GM18502 (cell line): ENCODE data around the gene SEZ6L.
"Not testable (repeated sequence)": the region's sequence is repeated elsewhere in the genome, so short reads cannot be mapped to it uniquely, and the experiment has no call there.

Experiments used
- ATAC-seq: cut with Tn5 transposase; IDR thresholded peaks from one replicate; pipeline ENCODE4 v1.9.1; 2021; ENCODE audit warnings: mild to moderate bottlenecking; ENCODE audit not compliant: unreplicated experiment, poor library complexity

SEZ6L gene

GRCh38 chr22:26408562-26409220, 239.4 kb downstream of the SEZ6L start:
- not testable (repeated sequence) for ATAC-seq

- ATAC-seq, result no peak
Measured at GRCh38 chr22:26409719-26410335, 240.6 kb downstream of the SEZ6L start.

GRCh38 chr22:26410386-26410785, 241.1 kb downstream of the SEZ6L start:
- ATAC-seq, result no peak

GRCh38 chr22:26414347-26414746, 245.1 kb downstream of the SEZ6L start:
- ATAC-seq, result no peak

- ATAC-seq, result no peak
Measured at GRCh38 chr22:26416256-26416655, 247.0 kb downstream of the SEZ6L start.

- ATAC-seq, result no peak
Measured at GRCh38 chr22:26416670-26417276, 247.5 kb downstream of the SEZ6L start.

GRCh38 chr22:26417406-26417805, 248.1 kb downstream of the SEZ6L start:
- ATAC-seq, result no peak

- ATAC-seq, result no peak
Measured at GRCh38 chr22:26418620-26419019, 249.4 kb downstream of the SEZ6L start.

GRCh38 chr22:26426924-26427323, 257.7 kb downstream of the SEZ6L start:
- no peak for ATAC-seq

- peak; percentile 77 for ATAC-seq
Measured at GRCh38 chr22:26428515-26429457, 259.5 kb downstream of the SEZ6L start, which contains the start of gene ASPHD2. ASPHD2 (plus strand) TSS chr22:26429260; CDS start chr22:26433616, 4,356 bp downstream.

GRCh38 chr22:26429458-26430286, 260.4 kb downstream of the SEZ6L start:
- peak; percentile 23 for ATAC-seq

GRCh38 chr22:26430600-26430999, 261.3 kb downstream of the SEZ6L start:
- no peak for ATAC-seq

- no peak for ATAC-seq
Measured at GRCh38 chr22:26431261-26431995, 262.2 kb downstream of the SEZ6L start.

- ATAC-seq, result no peak
Measured at GRCh38 chr22:26432619-26433311, 263.5 kb downstream of the SEZ6L start.
